MCF 10A (cell line): Measurements from ENCODE around the gene RRBP1. TPM values are rescaled to one million over a fixed set of nuclear protein-coding genes. Genes with fewer than 3 reads are reported as not detected.

Experiments
- BruUV-seq: library from RNA; stranded (reverse); fragments of 400-500 nt; replicated peaks from 2 replicates; lab custom pipeline; 2021; lab: Mats Ljungman, UMichigan
- CTCF ChIA-PET: fragments of 300-600 bp; sonication (Branson Sonifier 250); formaldehyde crosslinking; extraction: SDS; loops from one replicate; lab custom pipeline; 2021; ENCODE audit warnings: antibody characterized with exemption, inconsistent platforms; lab: Yijun Ruan, JAX
- POLR2A ChIA-PET: fragments of 300-600, 350-650 bp; sonication (Branson Sonifier 250); formaldehyde crosslinking; extraction: SDS; loops from one replicate; lab custom pipeline; 2020; ENCODE audit warnings: antibody characterized with exemption, inconsistent platforms; lab: Yijun Ruan, JAX
- DNase-seq: peaks from one replicate; pipeline ENCODE4 v3.0.0-alpha.2; 2018; ENCODE audit not compliant: unreplicated experiment
- H3K27ac Mint-ChIP-seq: one replicate; pipeline ENCODE4 v1.8.0; 2022; ENCODE audit warnings: mild to moderate bottlenecking, low read depth, mixed read lengths; ENCODE audit not compliant: unreplicated experiment
- H3K27me3 Mint-ChIP-seq: one replicate; pipeline ENCODE4 v1.8.0; 2022; ENCODE audit warnings: mixed read lengths; ENCODE audit not compliant: insufficient read depth, unreplicated experiment
- H3K36me3 Mint-ChIP-seq: one replicate; pipeline ENCODE4 v1.8.0; 2022; ENCODE audit warnings: mild to moderate bottlenecking, moderate library complexity, mixed read lengths; ENCODE audit not compliant: insufficient read depth, unreplicated experiment
- H3K4me1 Mint-ChIP-seq: one replicate; pipeline ENCODE4 v1.8.0; 2022; ENCODE audit warnings: mixed read lengths; ENCODE audit not compliant: insufficient read depth, unreplicated experiment
- H3K4me3 Mint-ChIP-seq: one replicate; pipeline ENCODE4 v1.8.0; 2022; ENCODE audit warnings: mild to moderate bottlenecking, moderate library complexity, mixed read lengths; ENCODE audit not compliant: unreplicated experiment
- H3K9me3 Mint-ChIP-seq: one replicate; pipeline ENCODE4 v1.8.0; 2022; ENCODE audit warnings: mixed read lengths; ENCODE audit not compliant: unreplicated experiment
- intact Hi-C: fragments of 100-400 bp; cut with micrococcal nuclease; formaldehyde crosslinking; loops from 2 replicates; pipeline ENCODE4 v1.14.1; 2022
- total RNA-seq: library from RNA; stranded (reverse); gene quantifications from 2 replicates; pipeline ENCODE4 v1.2.3, GENCODE V29; 2022
- TF ChIP-seq, protein P1 (sequence below): fragments of 200-600 bp; IDR thresholded peaks from one replicate; pipeline ENCODE4 v1.8.0; 2022; ENCODE audit warnings: antibody characterized with exemption, mild to moderate bottlenecking; ENCODE audit not compliant: unreplicated experiment

Gene RRBP1
- total RNA-seq, 1 experiment from 2014 or later, result 203 TPM

DNA sequence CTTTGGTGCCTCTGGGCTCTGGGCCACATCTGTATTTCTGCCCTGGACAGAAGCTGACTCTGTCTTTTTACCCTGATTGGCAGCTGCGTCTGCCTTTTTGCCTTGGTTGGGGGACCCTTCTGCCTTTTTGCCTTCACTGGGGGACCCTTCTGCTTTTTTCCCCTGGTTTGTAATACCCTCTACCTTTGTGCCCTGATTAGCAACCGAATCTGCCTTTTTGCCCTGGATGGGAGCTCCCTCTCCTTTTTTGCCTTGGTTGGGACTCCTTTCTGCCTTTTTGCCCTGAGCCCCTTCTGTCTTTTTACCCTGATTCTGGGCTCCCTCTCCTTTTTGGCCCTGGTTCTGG lies 23.4 kb downstream of the RRBP1 start:
- ChIA-PET POLR2A (interaction anchor here (0.6 kb wide), 2 partner anchors 175 to 946 kb away, joined by 3 read pairs; no protein-coding TSS in a partner anchor), CTCF (interaction anchor here (0.7 to 1.1 kb wide), 4 partner anchors 9 to 239 kb away, joined by 4 to 7 read pairs (median 6); no protein-coding TSS in a partner anchor)
- Mint-ChIP-seq H3K4me3 (no peak overlapping the region), H3K9me3 (no peaks in the 10 kb centered on the region), H3K27ac (no peak overlapping the region), H3K4me1 (peaks cover 21% of the 10 kb centered on the region), H3K27me3 (no peaks in the 10 kb centered on the region), H3K36me3 (peaks cover 51% of the 10 kb centered on the region)
- no peak for DNase-seq
- intact Hi-C loops, result no loop called here
- TF ChIP-seq, protein P1, sequence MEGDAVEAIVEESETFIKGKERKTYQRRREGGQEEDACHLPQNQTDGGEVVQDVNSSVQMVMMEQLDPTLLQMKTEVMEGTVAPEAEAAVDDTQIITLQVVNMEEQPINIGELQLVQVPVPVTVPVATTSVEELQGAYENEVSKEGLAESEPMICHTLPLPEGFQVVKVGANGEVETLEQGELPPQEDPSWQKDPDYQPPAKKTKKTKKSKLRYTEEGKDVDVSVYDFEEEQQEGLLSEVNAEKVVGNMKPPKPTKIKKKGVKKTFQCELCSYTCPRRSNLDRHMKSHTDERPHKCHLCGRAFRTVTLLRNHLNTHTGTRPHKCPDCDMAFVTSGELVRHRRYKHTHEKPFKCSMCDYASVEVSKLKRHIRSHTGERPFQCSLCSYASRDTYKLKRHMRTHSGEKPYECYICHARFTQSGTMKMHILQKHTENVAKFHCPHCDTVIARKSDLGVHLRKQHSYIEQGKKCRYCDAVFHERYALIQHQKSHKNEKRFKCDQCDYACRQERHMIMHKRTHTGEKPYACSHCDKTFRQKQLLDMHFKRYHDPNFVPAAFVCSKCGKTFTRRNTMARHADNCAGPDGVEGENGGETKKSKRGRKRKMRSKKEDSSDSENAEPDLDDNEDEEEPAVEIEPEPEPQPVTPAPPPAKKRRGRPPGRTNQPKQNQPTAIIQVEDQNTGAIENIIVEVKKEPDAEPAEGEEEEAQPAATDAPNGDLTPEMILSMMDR, result no peak
- no TSS peak for BruUV-seq

DNA sequence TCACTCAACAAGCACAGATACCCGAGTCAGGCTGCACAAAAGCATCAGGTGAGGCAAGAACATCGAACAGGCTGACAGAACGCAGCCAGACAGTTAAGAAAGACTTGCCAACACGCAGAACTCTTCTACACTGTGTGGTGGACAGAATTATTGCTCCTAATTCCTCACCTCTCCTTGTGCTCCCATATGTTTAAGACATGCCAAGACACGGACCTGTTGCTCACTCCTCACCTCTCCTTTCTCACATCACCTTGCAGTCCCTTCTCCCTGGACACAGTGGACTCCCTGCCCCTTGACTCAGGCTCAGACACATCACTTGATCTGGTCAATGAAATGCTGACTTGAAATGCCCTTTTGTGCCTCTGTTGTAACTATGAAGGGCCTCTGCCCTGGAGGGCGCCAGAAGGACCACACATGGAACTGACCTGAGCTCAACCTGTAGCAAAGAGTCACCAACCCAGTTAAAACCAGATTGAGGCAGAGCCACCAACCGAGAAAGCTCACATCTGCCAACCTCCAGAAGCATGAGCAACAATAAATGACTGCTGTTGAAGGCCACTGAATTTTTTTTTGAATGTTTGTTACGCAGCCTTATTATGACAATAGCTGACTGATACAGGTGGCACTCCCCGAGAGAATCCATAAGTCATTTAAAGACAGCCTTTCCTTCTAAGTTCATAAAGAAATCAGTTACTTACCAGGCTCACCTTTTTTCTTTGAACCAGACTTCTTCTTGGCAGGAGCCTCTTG lies 24.0 kb downstream of the RRBP1 start:
- peaks cover 21% of the 10 kb centered on the region for H3K4me1 Mint-ChIP-seq
- ChIA-PET CTCF (interaction anchor here (0.5 to 1.1 kb wide), 5 partner anchors 9 to 240 kb away, joined by 3 to 7 read pairs (median 4); no protein-coding TSS in a partner anchor), POLR2A (interaction anchor here (0.6 kb wide), 2 partner anchors 176 to 945 kb away, joined by 3 read pairs; no protein-coding TSS in a partner anchor)
- H3K36me3 Mint-ChIP-seq, result peaks cover 46% of the 10 kb centered on the region
- intact Hi-C loops, result no loop called here
- TF ChIP-seq, protein P1, result no peak
- no peaks in the 10 kb centered on the region for H3K27me3 Mint-ChIP-seq
- BruUV-seq, result no TSS peak
- H3K27ac Mint-ChIP-seq, result no peak overlapping the region
- no peak for DNase-seq
- no peak overlapping the region for H3K4me3 Mint-ChIP-seq
- H3K9me3 Mint-ChIP-seq, result no peaks in the 10 kb centered on the region

DNA sequence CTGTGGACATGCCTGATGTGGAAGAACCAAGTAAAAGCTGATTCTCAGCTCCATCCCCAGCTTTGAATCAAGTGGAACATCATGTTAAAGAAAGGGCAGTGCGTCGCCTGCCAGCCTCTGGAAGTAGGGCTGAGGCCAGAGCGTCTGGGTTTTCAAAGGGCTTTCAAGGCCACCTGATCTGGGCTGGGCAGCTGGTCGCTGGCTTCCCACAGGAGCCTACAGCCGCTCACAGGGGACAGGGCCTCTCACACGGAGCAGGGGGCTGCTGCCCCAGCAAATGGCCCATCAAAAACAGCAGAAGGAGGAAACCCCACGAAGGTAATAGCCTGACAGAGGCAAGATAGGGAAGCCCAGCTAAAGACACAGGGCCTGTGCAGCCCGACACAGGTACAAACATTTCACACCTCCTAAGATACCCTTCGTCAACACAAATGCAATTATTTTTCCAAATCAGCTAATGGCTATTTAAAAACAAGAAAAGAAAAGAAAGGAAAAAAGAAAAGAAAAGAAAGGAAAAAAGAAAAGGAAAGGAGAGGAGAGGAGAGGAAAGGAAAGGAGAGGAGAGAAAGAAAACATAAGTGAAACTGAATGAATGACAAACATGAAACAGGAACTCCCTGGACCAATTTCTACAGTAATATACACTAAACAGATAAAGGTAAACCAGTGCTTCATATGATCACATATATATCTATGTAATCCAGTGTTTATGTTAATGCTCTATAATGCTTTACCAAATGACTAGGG lies 24.8 kb downstream of the RRBP1 start:
- Mint-ChIP-seq H3K9me3 (no peaks in the 10 kb centered on the region), H3K27ac (no peak overlapping the region), H3K4me3 (no peak overlapping the region), H3K27me3 (no peaks in the 10 kb centered on the region), H3K36me3 (peaks cover 47% of the 10 kb centered on the region), H3K4me1 (peaks cover 21% of the 10 kb centered on the region)
- ChIA-PET CTCF (interaction anchor here (0.5 to 3.2 kb wide), 8 partner anchors 39 to 344 kb away, joined by 3 to 10 read pairs (median 4); no protein-coding TSS in a partner anchor), POLR2A (no interaction called here)
- DNase-seq, result no peak
- BruUV-seq, result no TSS peak
- intact Hi-C loops, result no loop called here
- TF ChIP-seq, protein P1, result no peak
